Suprapubic skin (tissue), 4 donors: ENCODE results near the gene PLCG2. TPM values are rescaled to one million over a fixed set of nuclear protein-coding genes. Genes with fewer than 3 reads are reported as not detected.

Experiments used
- DNase-seq, 2 donors: peaks; one replicate each; pipeline ENCODE4 v3.0.0-alpha.2; 2019; ENCODE audit warnings: low spot score in 2 of 2
- H3K27ac ChIP-seq: fragments of 200-600 bp; sonication (generic); one replicate; pipeline ENCODE4 v1.5.1; 2019
- H3K27me3 ChIP-seq: fragments of 200-600 bp; sonication (generic); one replicate; pipeline ENCODE4 v1.5.1; 2019
- H3K36me3 ChIP-seq: fragments of 200-600 bp; sonication (generic); one replicate; pipeline ENCODE4 v1.5.1; 2019
- H3K4me1 ChIP-seq: fragments of 200-600 bp; sonication (generic); one replicate; pipeline ENCODE4 v1.5.1; 2019
- H3K4me3 ChIP-seq: fragments of 200-600 bp; sonication (generic); one replicate; pipeline ENCODE4 v1.5.1; 2019; ENCODE audit warnings: mild to moderate bottlenecking
- H3K9me3 ChIP-seq: fragments of 200-600 bp; sonication (generic); one replicate; pipeline ENCODE4 v1.5.1; 2019
- EP300 ChIP-seq: sonication (generic); formaldehyde crosslinking; IDR thresholded peaks from one replicate; pipeline ENCODE4 v1.6.1; 2017; ENCODE audit warnings: antibody characterized with exemption
- POLR2A ChIP-seq, 2 donors: fragments of 450-650 bp; IDR thresholded peaks; one replicate each; pipeline ENCODE4 v1.6.1; 2017; ENCODE audit warnings: antibody characterized with exemption in 2 of 2, mild to moderate bottlenecking in 2 of 2, moderate library complexity in 2 of 2
- POLR2AphosphoS5 ChIP-seq, 3 donors: sonication (generic); formaldehyde crosslinking; IDR thresholded peaks; one replicate each; pipeline ENCODE4 v1.6.1; 2017; ENCODE audit warnings: antibody characterized with exemption in 3 of 3
- WGBS: methylation state at CpG from one replicate; pipeline ENCODE4 v1.1.5; 2018; 5-methylcytosine and 5-hydroxymethylcytosine counted together
- total RNA-seq, 4 donors: library from RNA; depleted of rRNA; stranded (reverse); fragments of >200 nt; gene quantifications; one replicate each; pipeline ENCODE4 v1.1.0, GENCODE V29; 2016
- TF ChIP-seq, protein P1 (sequence below), 2 donors: fragments of 200-600 bp in 1 of 2; fragments of 450-650 bp in 1 of 2; sonication (generic) in 1 of 2; IDR thresholded peaks; one replicate each; pipeline ENCODE4 v1.5.1; 2016 to 2019; ENCODE audit warnings: antibody characterized with exemption in 2 of 2, mild to moderate bottlenecking in 1 of 2, moderate library complexity in 1 of 2

Gene PLCG2
- total RNA-seq: 10 to 100 TPM in 3 of 4 donors, 1 to 10 TPM in 1; 6.5 to 24.1 (median 10.5) TPM

DNA sequence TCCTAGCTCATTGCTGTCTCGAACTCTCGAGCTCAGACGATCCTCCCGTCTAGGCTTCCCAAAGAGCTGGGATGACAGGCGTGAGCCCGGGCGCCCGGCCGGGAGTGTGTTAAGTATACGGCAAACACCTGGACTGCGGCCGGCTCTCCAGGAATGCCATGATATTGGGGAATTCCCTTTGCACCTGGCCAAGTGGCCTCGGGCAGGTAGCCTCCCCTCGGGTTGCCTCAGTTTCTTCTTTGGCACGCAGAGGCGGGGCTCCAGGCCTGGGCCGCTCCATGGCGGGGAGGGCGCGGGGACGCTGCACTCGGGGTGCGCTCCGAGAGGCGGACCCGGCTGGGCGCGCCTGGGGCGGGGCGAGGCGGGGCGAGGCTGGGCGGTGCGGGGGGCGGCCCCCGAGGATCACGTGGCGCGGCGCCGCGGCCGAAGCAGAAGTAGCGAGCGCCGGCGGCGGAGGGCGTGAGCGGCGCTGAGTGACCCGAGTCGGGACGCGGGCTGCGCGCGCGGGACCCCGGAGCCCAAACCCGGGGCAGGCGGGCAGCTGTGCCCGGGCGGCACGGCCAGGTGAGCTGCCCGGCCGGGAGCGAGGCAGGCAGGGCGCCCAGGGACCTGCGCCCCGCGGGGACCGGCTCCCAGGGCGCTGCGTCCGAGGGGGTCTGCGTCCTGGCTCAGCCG, at the start of gene PLCG2:
Gene PLCG2 (plus strand): TSS at position 431 of the 675 bp plus-strand sequence. CDS start 6,699 bp downstream, outside the sequence.
- WGBS: 6% methylated on average over 14 of the region's 78 CpGs

DNA sequence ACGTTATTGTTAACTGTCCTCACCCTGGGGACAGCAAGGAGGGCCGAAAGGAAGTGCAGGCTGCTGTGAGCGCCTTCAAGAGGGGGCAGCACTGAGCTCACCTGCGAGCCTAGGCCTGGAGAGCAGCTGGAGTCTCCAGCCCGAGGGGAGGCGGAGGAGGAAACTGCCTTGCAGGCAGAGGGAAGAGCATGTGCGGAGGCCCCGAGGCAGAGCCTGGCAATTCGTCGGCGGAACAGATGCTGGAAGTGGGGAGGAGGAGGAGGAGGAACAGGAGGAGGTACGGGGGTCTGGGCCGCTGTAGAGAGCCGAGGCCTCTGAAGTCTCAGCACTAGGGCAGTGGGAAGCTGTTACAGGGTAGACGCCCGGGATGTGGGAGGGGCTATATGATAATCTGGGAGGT, 49.6 kb upstream of the PLCG2 start:
- no peak for DNase-seq
- 85% methylated on average over 16 of the region's 16 CpGs for WGBS
- Histone ChIP-seq H3K4me1 (peaks cover 16% of the 10 kb centered on the region), H3K27ac (no peak overlapping the region), H3K4me3 (no peak overlapping the region), H3K27me3 (no peaks in the 10 kb centered on the region), H3K9me3 (no peaks in the 10 kb centered on the region), H3K36me3 (no peaks in the 10 kb centered on the region)
- TF ChIP-seq, protein P1, sequence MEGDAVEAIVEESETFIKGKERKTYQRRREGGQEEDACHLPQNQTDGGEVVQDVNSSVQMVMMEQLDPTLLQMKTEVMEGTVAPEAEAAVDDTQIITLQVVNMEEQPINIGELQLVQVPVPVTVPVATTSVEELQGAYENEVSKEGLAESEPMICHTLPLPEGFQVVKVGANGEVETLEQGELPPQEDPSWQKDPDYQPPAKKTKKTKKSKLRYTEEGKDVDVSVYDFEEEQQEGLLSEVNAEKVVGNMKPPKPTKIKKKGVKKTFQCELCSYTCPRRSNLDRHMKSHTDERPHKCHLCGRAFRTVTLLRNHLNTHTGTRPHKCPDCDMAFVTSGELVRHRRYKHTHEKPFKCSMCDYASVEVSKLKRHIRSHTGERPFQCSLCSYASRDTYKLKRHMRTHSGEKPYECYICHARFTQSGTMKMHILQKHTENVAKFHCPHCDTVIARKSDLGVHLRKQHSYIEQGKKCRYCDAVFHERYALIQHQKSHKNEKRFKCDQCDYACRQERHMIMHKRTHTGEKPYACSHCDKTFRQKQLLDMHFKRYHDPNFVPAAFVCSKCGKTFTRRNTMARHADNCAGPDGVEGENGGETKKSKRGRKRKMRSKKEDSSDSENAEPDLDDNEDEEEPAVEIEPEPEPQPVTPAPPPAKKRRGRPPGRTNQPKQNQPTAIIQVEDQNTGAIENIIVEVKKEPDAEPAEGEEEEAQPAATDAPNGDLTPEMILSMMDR (IDR thresholded peaks at IDR 0.05): no peak
- TF ChIP-seq POLR2A (IDR thresholded peaks at IDR 0.05) (no peak), POLR2AphosphoS5 (IDR thresholded peaks at IDR 0.05) (no peak), EP300 (no peak)

More for the DNA sequence above, at the start of gene PLCG2:
- Histone ChIP-seq H3K27ac (peak within 1 kb of the TSS; percentile 74), H3K4me1 (peaks cover 11% of the 10 kb centered on the region), H3K36me3 (no peaks in the 10 kb centered on the region), H3K4me3 (peak within 1 kb of the TSS; percentile 88), H3K9me3 (no peaks in the 10 kb centered on the region), H3K27me3 (peaks cover 16% of the 10 kb centered on the region)
- TF ChIP-seq EP300 (no peak), POLR2A (IDR thresholded peaks at IDR 0.05) (peak in 1 of 2 donors; percentile 22)
- DNase-seq: peak; percentile 75 to 82

DNA sequence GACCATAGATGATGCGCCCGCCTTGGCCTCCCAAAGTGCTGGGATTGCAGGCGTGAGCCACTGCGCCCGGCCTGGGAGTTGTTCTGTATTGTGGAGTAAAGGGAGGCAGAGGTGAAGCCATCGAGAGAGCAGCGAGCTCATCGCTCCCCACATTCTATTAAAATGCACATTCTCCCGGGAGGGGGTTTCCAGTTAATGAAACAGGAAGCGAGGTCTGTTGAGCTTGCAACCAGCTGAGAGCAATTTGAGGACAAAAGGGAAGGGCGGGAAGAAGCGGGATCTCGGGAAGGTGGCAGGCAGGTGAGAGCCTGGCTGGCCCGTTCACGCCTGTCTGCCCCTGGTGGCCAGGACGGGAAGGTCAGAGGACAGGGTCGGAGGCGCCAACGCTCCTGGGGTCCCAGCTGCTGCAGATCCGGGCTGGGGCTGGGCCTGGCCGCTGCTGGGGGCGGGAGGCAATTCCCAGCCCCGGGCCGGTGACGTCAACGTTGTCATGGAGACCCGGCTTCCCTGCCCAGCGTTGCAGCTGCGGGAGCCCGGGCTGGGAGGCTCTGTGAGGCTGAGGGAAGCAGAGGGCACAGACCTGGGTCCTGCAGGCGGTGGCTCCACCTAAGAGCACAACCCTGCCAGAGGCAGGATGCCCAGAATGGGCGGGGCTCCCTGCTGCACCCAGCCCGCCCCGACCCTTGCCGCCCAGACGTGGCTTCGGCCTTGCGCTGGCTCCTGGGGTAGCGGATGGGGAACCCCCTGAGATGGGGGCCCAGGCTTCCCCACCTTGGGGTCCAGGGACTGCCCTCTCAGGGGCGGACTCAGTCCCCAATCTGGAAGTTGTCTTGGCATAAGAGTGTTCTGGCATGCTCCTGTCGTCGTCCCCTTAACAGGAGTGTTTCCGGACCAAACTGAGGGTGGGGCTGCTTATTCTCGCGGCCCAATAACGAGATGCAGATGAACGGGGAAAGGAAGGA, 48.7 kb upstream of the PLCG2 start:
- H3K4me3 ChIP-seq: peak overlapping the region; percentile 43
- peaks cover 16% of the 10 kb centered on the region for H3K4me1 ChIP-seq
- TF ChIP-seq, protein P1 (IDR thresholded peaks at IDR 0.05): peak; percentile 53 to 69
- peak in 1 of 3 donors; percentile 13 for TF ChIP-seq POLR2AphosphoS5 (IDR thresholded peaks at IDR 0.05)
- TF ChIP-seq EP300: no peak
- no peak for TF ChIP-seq POLR2A (IDR thresholded peaks at IDR 0.05)
- no peaks in the 10 kb centered on the region for H3K9me3 ChIP-seq
- peak overlapping the region; percentile 61 for H3K27ac ChIP-seq
- WGBS: 15% methylated on average over 25 of the region's 47 CpGs
- no peaks in the 10 kb centered on the region for H3K36me3 ChIP-seq
- DNase-seq: peak; percentile 91 to 93
- H3K27me3 ChIP-seq: no peaks in the 10 kb centered on the region

DNA sequence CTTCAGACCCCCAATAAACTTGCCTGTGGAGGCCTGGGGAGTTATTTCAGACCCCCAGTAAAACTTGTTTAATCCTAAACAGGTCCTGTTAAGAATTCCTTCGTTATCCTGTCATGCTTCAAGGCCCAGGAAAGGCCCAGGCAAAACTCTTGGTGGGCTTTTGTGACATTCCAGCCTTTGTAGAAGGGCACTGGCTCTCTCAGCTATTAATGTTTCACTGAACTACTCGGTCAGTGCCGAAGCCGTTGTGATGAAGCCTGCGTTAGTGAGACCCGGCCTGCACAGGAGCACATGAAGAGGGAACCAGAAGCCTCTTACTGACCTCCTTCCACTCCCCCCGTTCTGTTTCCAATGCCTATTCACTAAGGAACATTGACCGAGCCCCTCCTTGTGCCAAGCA, 47.4 kb upstream of the PLCG2 start:
- whole genome bisulfite sequencing: 94% methylated on average over 8 of the region's 8 CpGs
- no peak for DNase-seq
- Histone ChIP-seq H3K9me3 (no peaks in the 10 kb centered on the region), H3K4me1 (peaks cover 16% of the 10 kb centered on the region), H3K27ac (no peak overlapping the region), H3K36me3 (no peaks in the 10 kb centered on the region), H3K4me3 (no peak overlapping the region), H3K27me3 (no peaks in the 10 kb centered on the region)
- no peak for TF ChIP-seq EP300
- TF ChIP-seq, protein P1 (IDR thresholded peaks at IDR 0.05): no peak
- no peak for TF ChIP-seq POLR2A (IDR thresholded peaks at IDR 0.05)
- TF ChIP-seq POLR2AphosphoS5 (IDR thresholded peaks at IDR 0.05): no peak

DNA sequence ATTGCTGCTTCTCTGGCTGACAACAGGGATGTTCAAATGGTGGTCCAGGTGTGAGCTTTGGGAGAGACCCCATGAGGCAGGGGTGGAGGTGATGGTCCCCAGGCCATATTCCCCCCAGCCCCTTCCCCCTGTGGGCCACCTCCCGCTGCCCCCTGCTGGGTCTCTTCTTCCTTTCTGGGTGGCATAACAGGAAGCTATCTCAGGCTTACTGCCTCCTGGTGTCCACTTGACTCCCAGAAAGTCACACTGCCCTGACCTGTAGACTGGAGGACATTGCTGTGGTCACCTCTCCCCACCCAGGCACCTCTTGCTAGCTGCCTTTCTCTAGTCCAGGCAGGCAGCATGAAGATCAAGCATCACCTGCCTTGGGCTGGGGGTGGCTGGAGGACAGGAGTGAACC, 46.4 kb upstream of the PLCG2 start:
- 100% methylated on average over 1 of the region's 1 CpG for WGBS
- H3K27ac ChIP-seq: no peak overlapping the region
- no peaks in the 10 kb centered on the region for H3K27me3 ChIP-seq
- no peaks in the 10 kb centered on the region for H3K9me3 ChIP-seq
- no peak overlapping the region for H3K4me3 ChIP-seq
- no peaks in the 10 kb centered on the region for H3K36me3 ChIP-seq
- peaks cover 19% of the 10 kb centered on the region for H3K4me1 ChIP-seq
- TF ChIP-seq EP300 (no peak), POLR2A (IDR thresholded peaks at IDR 0.05) (no peak), POLR2AphosphoS5 (IDR thresholded peaks at IDR 0.05) (no peak)
- TF ChIP-seq, protein P1 (IDR thresholded peaks at IDR 0.05): no peak
- no peak for DNase-seq
